HCT116 (cell line): ENCODE results near the gene COL18A1. TPM values are rescaled to one million over a fixed set of nuclear protein-coding genes. Genes with fewer than 3 reads are reported as not detected.

Experiments
- ATAC-seq: fragments of 200-7000 bp; cut with Tn5 transposase; 2 replicates; pipeline ENCODE4 v1.9.1; 2020; ENCODE audit warnings: mild to moderate bottlenecking, moderate library complexity
- BruUV-seq: library from RNA; stranded (reverse); fragments of 400-500 nt; replicated peaks from 2 replicates; lab custom pipeline; 2021; lab: Mats Ljungman, UMichigan
- CTCF ChIA-PET: fragments of 300-600 bp; sonication (Branson Sonifier 250); formaldehyde crosslinking; loops from one replicate; lab custom pipeline; 2021; ENCODE audit warnings: antibody characterized with exemption; lab: Charles Lee
- POLR2A ChIA-PET: fragments of 300-600, 350-600 bp; sonication (Branson Sonifier 250); formaldehyde crosslinking; loops from one replicate; lab custom pipeline; 2021; ENCODE audit warnings: antibody characterized with exemption; lab: Charles Lee
- RAD21 ChIA-PET, 2 experiments: fragments of 300-600 bp; sonication (Branson Sonifier 250); formaldehyde crosslinking; loops; one replicate each; lab custom pipeline; 2023; ENCODE audit warnings: low total read pairs in 2 of 2; ENCODE audit not compliant: uncharacterized antibody in 2 of 2, unreplicated experiment in 2 of 2, low non-redundant PET in 1 of 2; lab: Charles Lee
- DNase-seq: peaks from one replicate; pipeline ENCODE4 v3.0.0-alpha.2; 2010; ENCODE audit warnings: low read depth, low spot score
- H2AFZ ChIP-seq: fragments of 200-600 bp; shearing (Covaris generic), sonication (generic); 2 replicates; pipeline ENCODE4 v1.6.1; 2017; ENCODE audit warnings: low read depth, mixed run types, mixed read lengths, antibody characterized with exemption, low read length; ENCODE audit not compliant: poor library complexity, severe bottlenecking
- H3K27ac ChIP-seq: 2 replicates; pipeline ENCODE4 v1.5.1; 2012; ENCODE audit warnings: low read depth, low read length
- H3K27me3 ChIP-seq: fragments of 200-600 bp; sonication (generic); 2 replicates; pipeline ENCODE4 v1.6.1; 2016; ENCODE audit warnings: mixed run types, low read length, mixed read lengths; ENCODE audit not compliant: insufficient read depth
- H3K36me3 ChIP-seq, 2 experiments: fragments of 200-500 bp in 1 of 2; fragments of 200-600 bp in 1 of 2; sonication (Bioruptor generic) in 1 of 2; sonication (generic) in 1 of 2; 2 replicates each; pipeline versions ENCODE4 v1.5.1 to v1.6.1; 2014 to 2016; ENCODE audit warnings: low read length in 2 of 2, inconsistent platforms in 1 of 2, mixed read lengths in 1 of 2, mixed run types in 1 of 2; ENCODE audit not compliant: insufficient read depth in 2 of 2, control insufficient read depth in 1 of 2
- H3K4me1 ChIP-seq, 2 experiments: fragments of 200-600 bp in 1 of 2; sonication (generic) in 1 of 2; 2 replicates each; pipeline versions ENCODE4 v1.5.1 to v1.6.1; 2012 to 2017; ENCODE audit warnings: low read length in 2 of 2, inconsistent platforms in 1 of 2, mild to moderate bottlenecking in 1 of 2, mixed read lengths in 1 of 2, mixed run types in 1 of 2, moderate library complexity in 1 of 2; ENCODE audit not compliant: insufficient read depth in 2 of 2, control insufficient read depth in 1 of 2
- H3K4me2 ChIP-seq: fragments of 200-600 bp; sonication (generic); 2 replicates; pipeline ENCODE4 v1.6.1; 2017; ENCODE audit warnings: mixed run types, low read length, mixed read lengths
- H3K4me3 ChIP-seq, 2 experiments: fragments of 200-600 bp in 1 of 2; sonication (generic) in 1 of 2; replicated peaks in 1 of 2; 2 replicates each; pipeline ENCODE4 v1.5.1; 2011 to 2016; ENCODE audit warnings: low read length in 2 of 2, control low read depth in 1 of 2, low read depth in 1 of 2, mild to moderate bottlenecking in 1 of 2, mixed read lengths in 1 of 2, mixed run types in 1 of 2
- H3K79me2 ChIP-seq: fragments of 200-600 bp; sonication (generic); 2 replicates; pipeline ENCODE4 v1.6.1; 2017; ENCODE audit warnings: mild to moderate bottlenecking, mixed run types, low read length, moderate library complexity, mixed read lengths; ENCODE audit not compliant: insufficient read depth
- H3K9ac ChIP-seq: fragments of 200-600 bp; sonication (generic); 2 replicates; pipeline ENCODE4 v1.6.1; 2016; ENCODE audit warnings: low read length, mixed read lengths
- H3K9me2 ChIP-seq: fragments of 200-600 bp; sonication (generic), shearing (Covaris generic); 2 replicates; pipeline ENCODE4 v1.6.1; 2017; ENCODE audit warnings: mixed run types, mild to moderate bottlenecking, moderate library complexity; ENCODE audit not compliant: insufficient read depth
- H3K9me3 ChIP-seq, 2 experiments: fragments of 200-500 bp in 1 of 2; fragments of 200-600 bp in 1 of 2; sonication (Bioruptor generic) in 1 of 2; sonication (generic) in 1 of 2; 2 replicates each; pipeline ENCODE4 v1.6.1; 2014 to 2017; ENCODE audit warnings: low read length in 2 of 2, mixed read lengths in 2 of 2, inconsistent platforms in 1 of 2, low read depth in 1 of 2, mild to moderate bottlenecking in 1 of 2, mixed run types in 1 of 2, moderate library complexity in 1 of 2; ENCODE audit not compliant: control insufficient read depth in 1 of 2, insufficient read depth in 1 of 2
- H4K20me1 ChIP-seq: fragments of 200-600 bp; sonication (generic), shearing (Covaris generic); 2 replicates; pipeline ENCODE4 v1.6.1; 2017; ENCODE audit warnings: mixed run types, mild to moderate bottlenecking, moderate library complexity; ENCODE audit not compliant: insufficient read depth
- CEBPB ChIP-seq: IDR thresholded peaks from 2 replicates; pipeline ENCODE4 v1.6.1; 2012; ENCODE audit warnings: low read depth
- CTCF ChIP-seq, 3 experiments: fragments of 200-600 bp in 1 of 3; sonication (generic) in 1 of 3; IDR thresholded peaks in 2 of 3; conservative IDR thresholded peaks in 1 of 3; 2 replicates each; pipeline ENCODE4 v1.5.1; 2012 to 2017; ENCODE audit warnings: low read depth in 2 of 3, low read length in 2 of 3, antibody characterized with exemption in 1 of 3, borderline replicate concordance in 1 of 3, control low read depth in 1 of 3, mild to moderate bottlenecking in 1 of 3, mixed read lengths in 1 of 3, mixed run types in 1 of 3, moderate library complexity in 1 of 3; ENCODE audit not compliant: insufficient read depth in 1 of 3
- EGR1 ChIP-seq: IDR thresholded peaks from 2 replicates; pipeline ENCODE4 v1.6.1; 2012; ENCODE audit warnings: low read depth
- EZH2 ChIP-seq: fragments of 200-600 bp; sonication (generic); IDR thresholded peaks from 2 replicates; pipeline ENCODE4 v1.6.1; 2017; ENCODE audit warnings: antibody characterized with exemption, mixed run types
- EZH2phosphoT487 ChIP-seq: fragments of 200-600 bp; IDR thresholded peaks from 2 replicates; pipeline ENCODE4 v1.6.1; 2018; ENCODE audit warnings: antibody characterized with exemption, borderline replicate concordance
- POLR2AphosphoS5 ChIP-seq: IDR thresholded peaks from 2 replicates; pipeline ENCODE4 v1.6.1; 2011; ENCODE audit warnings: mild to moderate bottlenecking, low read depth, low read length, moderate library complexity
- RAD21 ChIP-seq: IDR thresholded peaks from 2 replicates; pipeline ENCODE4 v1.6.1; 2012; ENCODE audit warnings: low read depth, mild to moderate bottlenecking
- SRF ChIP-seq: IDR thresholded peaks from 2 replicates; pipeline ENCODE4 v1.6.1; 2012; ENCODE audit warnings: low read depth
- TCF7L2 ChIP-seq: IDR thresholded peaks from 2 replicates; pipeline ENCODE4 v1.7.0; 2011; ENCODE audit warnings: borderline replicate concordance, inconsistent platforms; ENCODE audit not compliant: insufficient read depth, insufficient read length; ENCODE audit errors: extremely low read depth
- YY1 ChIP-seq: IDR thresholded peaks from 2 replicates; pipeline ENCODE4 v1.6.1; 2011; ENCODE audit warnings: low read length, low read depth, moderate library complexity, mild to moderate bottlenecking; ENCODE audit not compliant: insufficient replicate concordance; ENCODE audit errors: extremely low read depth
- intact Hi-C: fragments of 100-400 bp; cut with micrococcal nuclease; formaldehyde crosslinking; loops from 2 replicates; pipeline ENCODE4 v1.10.0; 2022
- total RNA-seq: library from RNA; stranded (reverse); gene quantifications from one replicate; pipeline ENCODE4 v1.2.1, GENCODE V29; 2021; ENCODE audit not compliant: unreplicated experiment
- TF ChIP-seq, protein P1 (sequence below): IDR thresholded peaks from 2 replicates; pipeline ENCODE4 v1.6.1; 2011; ENCODE audit warnings: mild to moderate bottlenecking, low read length, moderate library complexity; ENCODE audit not compliant: insufficient replicate concordance; ENCODE audit errors: extremely low read depth
- TF ChIP-seq, protein P2 (sequence below): IDR thresholded peaks from 2 replicates; pipeline ENCODE4 v1.6.1; 2012

COL18A1 gene
- total RNA-seq, 1 experiment from 2014 or later: 59.5 TPM

- ChIA-PET CTCF (no interaction called here), POLR2A (no interaction called here)
- no peaks in the 10 kb centered on the region for H3K36me3 ChIP-seq
- no TSS peak for BruUV-seq
- H3K9me2 ChIP-seq: no peaks in the 10 kb centered on the region
- H3K79me2 ChIP-seq: peaks cover 21% of the 10 kb centered on the region; the same call in 1 of the 2 replicates
- H3K27ac ChIP-seq: no peak overlapping the region
- H3K9me3 ChIP-seq: peaks cover 0 to 11% of the 10 kb centered on the region in 2 experiments; a peak in 1 of 4 replicates
- no peak overlapping the region for H3K4me2 ChIP-seq
- no peak for DNase-seq
- TF ChIP-seq POLR2AphosphoS5: no peak
- TF ChIP-seq EZH2phosphoT487: no peak
- no peak for TF ChIP-seq RAD21
- no peak for TF ChIP-seq YY1
- TF ChIP-seq EGR1: no peak
- TF ChIP-seq EZH2: no peak
- TF ChIP-seq, protein P1, sequence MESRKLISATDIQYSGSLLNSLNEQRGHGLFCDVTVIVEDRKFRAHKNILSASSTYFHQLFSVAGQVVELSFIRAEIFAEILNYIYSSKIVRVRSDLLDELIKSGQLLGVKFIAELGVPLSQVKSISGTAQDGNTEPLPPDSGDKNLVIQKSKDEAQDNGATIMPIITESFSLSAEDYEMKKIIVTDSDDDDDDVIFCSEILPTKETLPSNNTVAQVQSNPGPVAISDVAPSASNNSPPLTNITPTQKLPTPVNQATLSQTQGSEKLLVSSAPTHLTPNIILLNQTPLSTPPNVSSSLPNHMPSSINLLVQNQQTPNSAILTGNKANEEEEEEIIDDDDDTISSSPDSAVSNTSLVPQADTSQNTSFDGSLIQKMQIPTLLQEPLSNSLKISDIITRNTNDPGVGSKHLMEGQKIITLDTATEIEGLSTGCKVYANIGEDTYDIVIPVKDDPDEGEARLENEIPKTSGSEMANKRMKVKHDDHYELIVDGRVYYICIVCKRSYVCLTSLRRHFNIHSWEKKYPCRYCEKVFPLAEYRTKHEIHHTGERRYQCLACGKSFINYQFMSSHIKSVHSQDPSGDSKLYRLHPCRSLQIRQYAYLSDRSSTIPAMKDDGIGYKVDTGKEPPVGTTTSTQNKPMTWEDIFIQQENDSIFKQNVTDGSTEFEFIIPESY: no peak
- TF ChIP-seq CEBPB: no peak
- no peak for TF ChIP-seq TCF7L2
- TF ChIP-seq CTCF (IDR thresholded peaks at IDR 0.05 in 2 of 3, conservative IDR thresholded peaks at IDR 0.05 in 1 of 3; ENCODE audit: borderline replicate concordance in 1 of 3, insufficient read depth in 1 of 3, low read depth in 2 of 3, low read length in 2 of 3): no peak
- TF ChIP-seq, protein P2, sequence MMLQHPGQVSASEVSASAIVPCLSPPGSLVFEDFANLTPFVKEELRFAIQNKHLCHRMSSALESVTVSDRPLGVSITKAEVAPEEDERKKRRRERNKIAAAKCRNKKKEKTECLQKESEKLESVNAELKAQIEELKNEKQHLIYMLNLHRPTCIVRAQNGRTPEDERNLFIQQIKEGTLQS: no peak
- TF ChIP-seq SRF: no peak
- TF ChIP-seq, all 23 proteins: peak for 0
- ATAC-seq: no peak
- H4K20me1 ChIP-seq: no peaks in the 10 kb centered on the region
- no peak overlapping the region for H2AFZ ChIP-seq
- no peak overlapping the region for H3K9ac ChIP-seq
- RAD21 ChIA-PET: no interaction called here
- no peaks in the 10 kb centered on the region for H3K27me3 ChIP-seq
- no peaks in the 10 kb centered on the region for H3K4me1 ChIP-seq
- no peak overlapping the region for H3K4me3 ChIP-seq
- intact Hi-C loops: no loop called here
Measured at GRCh38 chr21:45453308-45453950, 48.5 kb downstream of the COL18A1 start.
